ENCODE measurements around the gene CDH2.

GRCh38 chr18:27920836-27921235 is 256.1 kb downstream of the CDH2 start:
- TF ChIP-seq CTCF (IDR thresholded peaks at IDR 0.05 in 8 of 11, conservative IDR thresholded peaks at IDR 0.05 in 3 of 11) (no peak), POLR2AphosphoS5 (IDR thresholded peaks at IDR 0.05) (no peak)
